DMS53 (cell line): ENCODE measurements around the gene PLSCR1.

Experiments used
- DNase-seq: peaks from one replicate; lab custom pipeline; 2025; lab: John Stamatoyannopoulos, UW

Gene PLSCR1

DNA sequence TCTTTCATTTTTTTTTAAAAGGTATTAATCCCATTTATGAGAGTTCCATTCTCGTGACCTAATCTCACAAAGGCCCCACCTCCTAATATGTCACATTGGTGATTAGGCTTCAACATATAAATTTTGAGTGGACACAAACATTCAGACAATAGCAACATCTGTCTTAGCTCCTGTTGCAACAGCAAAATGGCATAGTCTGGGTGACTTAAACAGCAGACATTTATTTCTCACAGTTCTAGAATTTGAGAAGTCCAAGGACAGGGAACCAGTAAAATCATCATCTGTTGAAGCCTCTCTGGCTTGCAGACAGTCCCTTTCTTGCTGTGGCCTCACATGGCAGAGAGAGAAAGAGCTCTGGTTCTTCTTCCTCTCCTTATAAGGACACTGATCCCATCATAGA, 71.8 kb downstream of the PLSCR1 start:
- DNase-seq, result no peak

DNA sequence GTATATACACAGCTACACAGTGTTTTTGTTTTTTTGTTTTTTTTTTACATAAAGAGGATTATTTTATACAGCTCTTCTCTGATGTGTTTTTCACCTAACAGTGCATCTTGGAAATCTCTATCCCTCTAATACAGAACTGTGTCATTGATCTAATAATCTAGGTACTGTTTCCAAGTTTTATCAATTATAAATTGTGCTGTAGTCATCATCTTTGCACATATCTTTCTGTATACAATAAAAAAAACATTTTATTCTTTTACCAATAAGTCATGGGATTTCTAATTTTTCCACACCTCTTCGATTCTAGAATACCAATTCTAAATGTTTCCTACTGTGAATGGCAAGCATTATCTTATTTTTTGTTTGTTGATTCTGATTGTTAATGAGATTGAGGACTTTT, 73.4 kb downstream of the PLSCR1 start:
- no peak for DNase-seq

DNA sequence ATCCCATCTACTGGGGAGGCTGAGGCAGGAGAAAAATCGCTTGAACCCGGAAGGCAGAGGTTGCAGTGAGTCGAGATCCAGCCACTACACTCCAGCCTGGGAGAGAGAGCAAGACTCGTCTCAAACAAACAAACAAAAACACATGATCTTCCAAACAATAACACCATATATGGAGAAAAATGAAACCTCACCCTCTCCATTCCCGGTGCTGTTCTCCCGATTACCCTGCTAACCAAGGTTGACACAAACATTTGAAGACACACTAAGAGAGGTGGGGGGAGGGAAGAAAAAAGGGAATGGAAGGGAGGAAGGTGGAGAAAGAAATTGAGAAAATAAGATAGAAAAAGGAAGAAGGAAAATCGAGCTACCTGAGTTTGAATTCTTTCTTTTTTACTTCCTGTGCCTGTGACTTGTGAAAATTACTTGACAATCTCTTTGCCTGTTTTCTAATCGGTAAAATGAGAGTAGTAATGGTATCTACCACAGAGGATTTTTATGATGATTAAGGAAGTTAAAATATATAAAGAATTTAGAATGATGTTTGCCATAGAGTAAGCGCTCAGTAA, 73.9 kb downstream of the PLSCR1 start:
- peak; percentile 87 for DNase-seq

- DNase-seq, result peak; percentile 96
Measured at GRCh38 chr3:146469150-146470017, 75.0 kb downstream of the PLSCR1 start, which contains the start of gene PLSCR2. PLSCR2 (minus strand) TSS chr3:146469561; CDS start chr3:146459904, 9,657 bp downstream.

- DNase-seq, result no peak
Measured at GRCh38 chr3:146468671-146469149, 75.7 kb downstream of the PLSCR1 start.

GRCh38 chr3:146468234-146468633, 76.2 kb downstream of the PLSCR1 start:
- DNase-seq, result peak; percentile 42

DNA sequence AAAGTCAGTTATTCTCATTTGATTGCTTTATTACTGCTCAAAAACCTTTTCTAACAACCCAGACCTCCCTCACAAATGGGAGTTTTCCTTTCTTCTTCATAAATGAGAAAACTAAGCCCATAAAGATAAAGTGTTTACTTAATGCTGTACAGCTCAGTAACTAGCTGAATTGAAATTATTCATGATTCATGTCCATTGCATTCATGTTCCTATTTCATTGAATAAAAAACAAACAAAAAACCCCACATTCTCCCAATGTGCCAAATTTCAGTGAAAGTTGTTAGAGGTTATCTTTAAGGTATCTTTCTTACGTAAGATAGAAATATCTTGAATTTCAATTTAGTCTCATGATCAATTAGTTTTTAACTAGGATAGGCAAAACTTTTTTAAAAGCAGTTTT, 77.8 kb downstream of the PLSCR1 start:
- DNase-seq, result no peak

- DNase-seq, result no peak
Measured at GRCh38 chr3:146465693-146466465, 78.5 kb downstream of the PLSCR1 start.
